ENCODE data around the gene SRMS.

DNA sequence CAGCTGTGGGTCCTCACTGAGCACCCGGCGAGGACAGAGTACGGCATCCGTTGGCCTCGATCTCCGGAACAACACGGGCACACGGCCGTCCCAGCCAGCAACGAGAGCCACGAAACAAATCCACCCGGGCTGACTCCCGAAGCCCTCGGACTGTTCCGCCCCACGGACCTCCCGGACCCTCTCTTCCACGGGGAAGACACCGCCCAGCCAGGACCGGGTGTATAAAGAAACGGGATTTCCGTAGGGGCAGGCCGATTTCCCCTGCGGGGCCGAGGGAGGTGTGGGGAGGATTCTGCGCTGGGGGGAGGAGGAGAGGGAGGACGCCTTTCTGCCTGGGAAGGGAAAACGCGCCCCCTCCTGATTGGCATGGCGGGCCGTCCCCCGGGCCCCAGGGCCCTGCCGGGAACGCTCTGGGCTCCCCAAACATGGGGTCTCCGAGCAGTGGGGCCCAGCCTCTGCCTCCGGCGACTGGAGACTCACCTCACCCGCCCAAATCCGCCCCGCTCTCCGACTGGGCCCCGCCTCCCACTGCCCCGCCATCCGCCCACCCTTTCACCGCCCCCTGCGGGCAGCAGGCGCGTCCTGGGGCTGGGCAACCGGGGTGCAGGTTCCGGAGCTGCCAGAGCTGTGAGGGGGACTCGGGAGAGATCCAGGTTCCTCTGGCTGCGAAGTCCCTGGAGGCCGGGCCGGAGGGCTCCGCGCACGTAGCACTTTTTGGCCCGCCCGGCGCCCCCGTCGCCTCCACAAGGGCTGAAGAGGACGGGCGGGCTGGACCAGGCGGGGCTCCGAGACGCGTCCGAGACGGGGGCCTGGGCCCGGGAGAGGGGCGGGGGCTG is 27.7 kb downstream of the SRMS start:
- no peak for TF ChIP-seq TCF7L2 (IDR thresholded peaks at IDR 0.05; ENCODE audit: borderline replicate concordance, extremely low read depth, insufficient read depth, insufficient read length)
- no peak for TF ChIP-seq ZFX (IDR thresholded peaks at IDR 0.05)
- TF ChIP-seq, protein P1, sequence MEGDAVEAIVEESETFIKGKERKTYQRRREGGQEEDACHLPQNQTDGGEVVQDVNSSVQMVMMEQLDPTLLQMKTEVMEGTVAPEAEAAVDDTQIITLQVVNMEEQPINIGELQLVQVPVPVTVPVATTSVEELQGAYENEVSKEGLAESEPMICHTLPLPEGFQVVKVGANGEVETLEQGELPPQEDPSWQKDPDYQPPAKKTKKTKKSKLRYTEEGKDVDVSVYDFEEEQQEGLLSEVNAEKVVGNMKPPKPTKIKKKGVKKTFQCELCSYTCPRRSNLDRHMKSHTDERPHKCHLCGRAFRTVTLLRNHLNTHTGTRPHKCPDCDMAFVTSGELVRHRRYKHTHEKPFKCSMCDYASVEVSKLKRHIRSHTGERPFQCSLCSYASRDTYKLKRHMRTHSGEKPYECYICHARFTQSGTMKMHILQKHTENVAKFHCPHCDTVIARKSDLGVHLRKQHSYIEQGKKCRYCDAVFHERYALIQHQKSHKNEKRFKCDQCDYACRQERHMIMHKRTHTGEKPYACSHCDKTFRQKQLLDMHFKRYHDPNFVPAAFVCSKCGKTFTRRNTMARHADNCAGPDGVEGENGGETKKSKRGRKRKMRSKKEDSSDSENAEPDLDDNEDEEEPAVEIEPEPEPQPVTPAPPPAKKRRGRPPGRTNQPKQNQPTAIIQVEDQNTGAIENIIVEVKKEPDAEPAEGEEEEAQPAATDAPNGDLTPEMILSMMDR (IDR thresholded peaks at IDR 0.05 in 2 of 3, conservative IDR thresholded peaks at IDR 0.05 in 1 of 3; ENCODE audit: borderline replicate concordance in 1 of 3, insufficient read depth in 1 of 3, low read depth in 2 of 3, low read length in 2 of 3) = peak in 1 of 3 experiments; percentile 22; a peak in 1 of 6 replicates
- TF ChIP-seq POLR2A (IDR thresholded peaks at IDR 0.05; ENCODE audit: borderline replicate concordance, extremely low read depth, insufficient read depth, insufficient read length) = peak; percentile 12
